ENCODE measurements around the gene GNRHR. TPM values are rescaled to one million over a fixed set of nuclear protein-coding genes. Genes with fewer than 3 reads are reported as not detected.

GNRHR gene
- total and polyA plus RNA-seq, 2 donors (not counting 1 experiment from before 2014, with no cell fraction given): not detected

- no peak overlapping the region for H3K4me2 ChIP-seq (ENCODE audit: extremely low read depth, insufficient read depth, low read length)
- TF ChIP-seq CTCF (conservative IDR thresholded peaks at IDR 0.05 in 1 of 2, IDR thresholded peaks at IDR 0.05 in 1 of 2; ENCODE audit: low read depth in 1 of 2, low read length in 2 of 2): no peak
- TF ChIP-seq EZH2 (IDR thresholded peaks at IDR 0.05; ENCODE audit: low read length, missing control alignments): no peak
- H3K27ac ChIP-seq (ENCODE audit: insufficient read depth, low read length): no peak overlapping the region
- no peaks in the 10 kb centered on the region for H3K9me3 ChIP-seq (ENCODE audit: control insufficient read depth, insufficient read depth, low read depth, low read length)
- H2AFZ ChIP-seq (ENCODE audit: low read length): no peak overlapping the region
- no peaks in the 10 kb centered on the region for H3K36me3 ChIP-seq (ENCODE audit: control insufficient read depth, insufficient read depth, low read length)
- H3K79me2 ChIP-seq (ENCODE audit: control insufficient read depth, insufficient read depth, low read length): no peaks in the 10 kb centered on the region
- no peak overlapping the region for H3K4me3 ChIP-seq (replicated peaks in 1 of 4; ENCODE audit: control extremely low read depth in 1 of 4, insufficient read depth in 1 of 4, low read depth in 3 of 4, low read length in 4 of 4)
- no peaks in the 10 kb centered on the region for H3K4me1 ChIP-seq (ENCODE audit: control insufficient read depth, extremely low read depth, insufficient read depth, low read length)
- DNase-seq (ENCODE audit: low read depth in 2 of 2): no peak
- no peaks in the 10 kb centered on the region for H4K20me1 ChIP-seq (ENCODE audit: control insufficient read depth, extremely low read depth, insufficient read depth, low read length)
- H3K9ac ChIP-seq (ENCODE audit: insufficient read depth, low read length): no peak overlapping the region
- H3K27me3 ChIP-seq (ENCODE audit: control insufficient read depth, insufficient read depth, low read length): no peaks in the 10 kb centered on the region
Observed at GRCh38 chr4:67776746-67777145, 22.6 kb upstream of the GNRHR start.

GRCh38 chr4:67770422-67770821 is 16.2 kb upstream of the GNRHR start:
- H3K9me3 ChIP-seq (ENCODE audit: control insufficient read depth, insufficient read depth, low read depth, low read length): no peaks in the 10 kb centered on the region
- no peak overlapping the region for H3K9ac ChIP-seq (ENCODE audit: insufficient read depth, low read length)
- no peak overlapping the region for H3K27ac ChIP-seq (ENCODE audit: insufficient read depth, low read length)
- H4K20me1 ChIP-seq (ENCODE audit: control insufficient read depth, extremely low read depth, insufficient read depth, low read length): no peaks in the 10 kb centered on the region
- no peaks in the 10 kb centered on the region for H3K36me3 ChIP-seq (ENCODE audit: control insufficient read depth, insufficient read depth, low read length)
- no peak overlapping the region for H3K4me2 ChIP-seq (ENCODE audit: extremely low read depth, insufficient read depth, low read length)
- TF ChIP-seq CTCF (conservative IDR thresholded peaks at IDR 0.05 in 1 of 2, IDR thresholded peaks at IDR 0.05 in 1 of 2; ENCODE audit: low read depth in 1 of 2, low read length in 2 of 2) (no peak), EZH2 (IDR thresholded peaks at IDR 0.05; ENCODE audit: low read length, missing control alignments) (no peak)
- no peak overlapping the region for H3K4me3 ChIP-seq (replicated peaks in 1 of 4; ENCODE audit: control extremely low read depth in 1 of 4, insufficient read depth in 1 of 4, low read depth in 3 of 4, low read length in 4 of 4)
- no peaks in the 10 kb centered on the region for H3K4me1 ChIP-seq (ENCODE audit: control insufficient read depth, extremely low read depth, insufficient read depth, low read length)
- no peak for DNase-seq (ENCODE audit: low read depth in 2 of 2)
- no peaks in the 10 kb centered on the region for H3K79me2 ChIP-seq (ENCODE audit: control insufficient read depth, insufficient read depth, low read length)
- H2AFZ ChIP-seq (ENCODE audit: low read length): no peak overlapping the region
- H3K27me3 ChIP-seq (ENCODE audit: control insufficient read depth, insufficient read depth, low read length): no peaks in the 10 kb centered on the region

GRCh38 chr4:67765928-67766327 is 11.7 kb upstream of the GNRHR start:
- TF ChIP-seq EZH2 (IDR thresholded peaks at IDR 0.05; ENCODE audit: low read length, missing control alignments) (no peak), CTCF (conservative IDR thresholded peaks at IDR 0.05 in 1 of 2, IDR thresholded peaks at IDR 0.05 in 1 of 2; ENCODE audit: low read depth in 1 of 2, low read length in 2 of 2) (no peak)
- H3K4me3 ChIP-seq (replicated peaks in 1 of 4; ENCODE audit: control extremely low read depth in 1 of 4, insufficient read depth in 1 of 4, low read depth in 3 of 4, low read length in 4 of 4): no peak overlapping the region
- H3K9me3 ChIP-seq (ENCODE audit: control insufficient read depth, insufficient read depth, low read depth, low read length): no peaks in the 10 kb centered on the region
- H3K36me3 ChIP-seq (ENCODE audit: control insufficient read depth, insufficient read depth, low read length): no peaks in the 10 kb centered on the region
- no peak overlapping the region for H3K27ac ChIP-seq (ENCODE audit: insufficient read depth, low read length)
- no peaks in the 10 kb centered on the region for H3K79me2 ChIP-seq (ENCODE audit: control insufficient read depth, insufficient read depth, low read length)
- DNase-seq (ENCODE audit: low read depth in 2 of 2): no peak
- no peaks in the 10 kb centered on the region for H3K27me3 ChIP-seq (ENCODE audit: control insufficient read depth, insufficient read depth, low read length)
- peak overlapping the region; percentile 35 for H3K4me2 ChIP-seq (ENCODE audit: extremely low read depth, insufficient read depth, low read length)
- H3K9ac ChIP-seq (ENCODE audit: insufficient read depth, low read length): no peak overlapping the region
- H3K4me1 ChIP-seq (ENCODE audit: control insufficient read depth, extremely low read depth, insufficient read depth, low read length): no peaks in the 10 kb centered on the region
- no peak overlapping the region for H2AFZ ChIP-seq (ENCODE audit: low read length)
- no peaks in the 10 kb centered on the region for H4K20me1 ChIP-seq (ENCODE audit: control insufficient read depth, extremely low read depth, insufficient read depth, low read length)

All from fibroblast of lung (primary cell).